Suprapubic skin (tissue), 4 donors: Measurements from ENCODE around the gene FOXN3. TPM values are rescaled to one million over a fixed set of nuclear protein-coding genes. Genes with fewer than 3 reads are reported as not detected.

Experiments
- DNase-seq, 2 donors: peaks; one replicate each; pipeline ENCODE4 v3.0.0-alpha.2; 2019; ENCODE audit warnings: low spot score in 2 of 2
- H3K27ac ChIP-seq: fragments of 200-600 bp; sonication (generic); one replicate; pipeline ENCODE4 v1.5.1; 2019
- H3K27me3 ChIP-seq: fragments of 200-600 bp; sonication (generic); one replicate; pipeline ENCODE4 v1.5.1; 2019
- H3K36me3 ChIP-seq: fragments of 200-600 bp; sonication (generic); one replicate; pipeline ENCODE4 v1.5.1; 2019
- H3K4me1 ChIP-seq: fragments of 200-600 bp; sonication (generic); one replicate; pipeline ENCODE4 v1.5.1; 2019
- H3K4me3 ChIP-seq: fragments of 200-600 bp; sonication (generic); one replicate; pipeline ENCODE4 v1.5.1; 2019; ENCODE audit warnings: mild to moderate bottlenecking
- H3K9me3 ChIP-seq: fragments of 200-600 bp; sonication (generic); one replicate; pipeline ENCODE4 v1.5.1; 2019
- EP300 ChIP-seq: sonication (generic); formaldehyde crosslinking; IDR thresholded peaks from one replicate; pipeline ENCODE4 v1.6.1; 2017; ENCODE audit warnings: antibody characterized with exemption
- POLR2A ChIP-seq, 2 donors: fragments of 450-650 bp; IDR thresholded peaks; one replicate each; pipeline ENCODE4 v1.6.1; 2017; ENCODE audit warnings: antibody characterized with exemption in 2 of 2, mild to moderate bottlenecking in 2 of 2, moderate library complexity in 2 of 2
- POLR2AphosphoS5 ChIP-seq, 3 donors: sonication (generic); formaldehyde crosslinking; IDR thresholded peaks; one replicate each; pipeline ENCODE4 v1.6.1; 2017; ENCODE audit warnings: antibody characterized with exemption in 3 of 3
- WGBS: methylation state at CpG from one replicate; pipeline ENCODE4 v1.1.5; 2018; 5-methylcytosine and 5-hydroxymethylcytosine counted together
- total RNA-seq, 4 donors: library from RNA; depleted of rRNA; stranded (reverse); fragments of >200 nt; gene quantifications; one replicate each; pipeline ENCODE4 v1.1.0, GENCODE V29; 2016
- TF ChIP-seq, protein P1 (sequence below), 2 donors: fragments of 200-600 bp in 1 of 2; fragments of 450-650 bp in 1 of 2; sonication (generic) in 1 of 2; IDR thresholded peaks; one replicate each; pipeline ENCODE4 v1.5.1; 2016 to 2019; ENCODE audit warnings: antibody characterized with exemption in 2 of 2, mild to moderate bottlenecking in 1 of 2, moderate library complexity in 1 of 2

FOXN3 gene
- total RNA-seq, 4 donors from 2014 or later, result 117 to 272 (median 172) TPM

DNA sequence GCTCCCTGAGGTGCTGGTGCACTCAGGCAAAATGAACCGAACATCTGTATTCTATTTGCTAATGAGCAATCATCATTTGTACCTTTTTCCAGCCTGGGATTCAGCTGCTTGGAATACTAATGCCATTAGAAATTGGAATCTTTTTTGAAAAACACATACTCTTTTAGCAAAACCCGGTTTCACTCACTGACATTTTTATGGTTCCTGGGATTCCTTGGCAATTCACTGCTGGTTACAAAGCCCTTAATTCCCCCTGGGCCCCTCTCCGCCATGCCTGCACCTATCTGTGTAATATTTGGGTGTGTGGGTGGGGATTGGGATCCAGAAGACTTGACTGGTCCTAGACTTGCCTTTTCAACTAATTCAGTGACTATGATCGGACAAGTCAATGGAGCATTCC is 199.1 kb downstream of the FOXN3 start:
- no peaks in the 10 kb centered on the region for H3K27me3 ChIP-seq
- peaks cover 48% of the 10 kb centered on the region for H3K4me1 ChIP-seq
- no peak overlapping the region for H3K27ac ChIP-seq
- TF ChIP-seq EP300 (no peak), POLR2AphosphoS5 (IDR thresholded peaks at IDR 0.05) (no peak), POLR2A (IDR thresholded peaks at IDR 0.05) (no peak)
- DNase-seq, result no peak
- 60% methylated on average over 4 of the region's 4 CpGs for WGBS
- H3K36me3 ChIP-seq, result peaks cover 5% of the 10 kb centered on the region
- H3K4me3 ChIP-seq, result no peak overlapping the region
- H3K9me3 ChIP-seq, result no peaks in the 10 kb centered on the region

DNA sequence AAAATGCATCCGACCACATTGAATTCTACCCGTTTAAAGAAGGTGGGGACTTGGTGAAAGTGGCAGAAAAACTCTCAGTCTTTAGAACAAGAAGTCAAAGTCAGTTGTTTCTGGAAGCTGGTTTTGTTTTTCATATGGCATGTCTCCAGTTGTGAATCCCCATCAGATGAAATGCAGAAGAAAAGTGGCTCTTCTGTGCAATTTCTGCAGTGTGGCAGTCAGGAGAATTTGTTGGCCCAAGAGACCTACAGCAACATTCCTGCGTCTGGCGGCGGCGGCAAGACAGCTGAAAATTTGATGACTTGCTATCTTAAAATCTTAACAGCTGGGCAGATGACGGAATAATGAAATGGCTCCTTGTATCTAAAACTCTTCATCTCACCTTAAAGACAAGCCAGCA is 201.5 kb downstream of the FOXN3 start:
- 24% methylated on average over 7 of the region's 7 CpGs for WGBS
- DNase-seq, result no peak
- Histone ChIP-seq H3K4me1 (peaks cover 37% of the 10 kb centered on the region), H3K27ac (peak overlapping the region; percentile 26), H3K4me3 (no peak overlapping the region), H3K27me3 (no peaks in the 10 kb centered on the region), H3K9me3 (no peaks in the 10 kb centered on the region), H3K36me3 (peaks cover 5% of the 10 kb centered on the region)
- TF ChIP-seq POLR2A (IDR thresholded peaks at IDR 0.05) (no peak), POLR2AphosphoS5 (IDR thresholded peaks at IDR 0.05) (no peak), EP300 (no peak)
- TF ChIP-seq, protein P1, sequence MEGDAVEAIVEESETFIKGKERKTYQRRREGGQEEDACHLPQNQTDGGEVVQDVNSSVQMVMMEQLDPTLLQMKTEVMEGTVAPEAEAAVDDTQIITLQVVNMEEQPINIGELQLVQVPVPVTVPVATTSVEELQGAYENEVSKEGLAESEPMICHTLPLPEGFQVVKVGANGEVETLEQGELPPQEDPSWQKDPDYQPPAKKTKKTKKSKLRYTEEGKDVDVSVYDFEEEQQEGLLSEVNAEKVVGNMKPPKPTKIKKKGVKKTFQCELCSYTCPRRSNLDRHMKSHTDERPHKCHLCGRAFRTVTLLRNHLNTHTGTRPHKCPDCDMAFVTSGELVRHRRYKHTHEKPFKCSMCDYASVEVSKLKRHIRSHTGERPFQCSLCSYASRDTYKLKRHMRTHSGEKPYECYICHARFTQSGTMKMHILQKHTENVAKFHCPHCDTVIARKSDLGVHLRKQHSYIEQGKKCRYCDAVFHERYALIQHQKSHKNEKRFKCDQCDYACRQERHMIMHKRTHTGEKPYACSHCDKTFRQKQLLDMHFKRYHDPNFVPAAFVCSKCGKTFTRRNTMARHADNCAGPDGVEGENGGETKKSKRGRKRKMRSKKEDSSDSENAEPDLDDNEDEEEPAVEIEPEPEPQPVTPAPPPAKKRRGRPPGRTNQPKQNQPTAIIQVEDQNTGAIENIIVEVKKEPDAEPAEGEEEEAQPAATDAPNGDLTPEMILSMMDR (IDR thresholded peaks at IDR 0.05), result no peak

DNA sequence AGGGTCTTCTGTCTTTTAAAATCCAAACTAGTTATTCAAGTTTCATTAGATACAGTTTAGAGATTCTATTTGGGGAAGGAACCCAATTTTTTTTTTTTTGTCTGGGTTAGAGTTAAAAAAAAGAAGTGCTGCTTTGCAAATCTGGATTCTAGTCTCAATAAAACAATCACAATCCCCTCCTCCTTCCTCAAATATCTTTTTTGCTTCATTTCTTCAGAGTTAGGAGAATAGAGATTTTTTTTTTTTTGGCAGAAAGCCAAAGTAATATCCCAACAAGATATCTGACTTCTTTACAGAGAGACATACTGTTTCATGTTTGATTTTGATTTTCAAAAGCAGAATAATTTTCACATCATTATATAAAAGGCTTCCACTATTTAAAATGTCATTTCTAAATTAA is 201.9 kb downstream of the FOXN3 start:
- Histone ChIP-seq H3K36me3 (peaks cover 5% of the 10 kb centered on the region), H3K9me3 (no peaks in the 10 kb centered on the region), H3K4me1 (peaks cover 37% of the 10 kb centered on the region), H3K27ac (peak overlapping the region; percentile 80), H3K4me3 (no peak overlapping the region), H3K27me3 (no peaks in the 10 kb centered on the region)
- no peak for TF ChIP-seq POLR2A (IDR thresholded peaks at IDR 0.05)
- no peak for TF ChIP-seq EP300
- TF ChIP-seq POLR2AphosphoS5 (IDR thresholded peaks at IDR 0.05), result no peak
- TF ChIP-seq, protein P1 (IDR thresholded peaks at IDR 0.05), result no peak
- no peak for DNase-seq

DNA sequence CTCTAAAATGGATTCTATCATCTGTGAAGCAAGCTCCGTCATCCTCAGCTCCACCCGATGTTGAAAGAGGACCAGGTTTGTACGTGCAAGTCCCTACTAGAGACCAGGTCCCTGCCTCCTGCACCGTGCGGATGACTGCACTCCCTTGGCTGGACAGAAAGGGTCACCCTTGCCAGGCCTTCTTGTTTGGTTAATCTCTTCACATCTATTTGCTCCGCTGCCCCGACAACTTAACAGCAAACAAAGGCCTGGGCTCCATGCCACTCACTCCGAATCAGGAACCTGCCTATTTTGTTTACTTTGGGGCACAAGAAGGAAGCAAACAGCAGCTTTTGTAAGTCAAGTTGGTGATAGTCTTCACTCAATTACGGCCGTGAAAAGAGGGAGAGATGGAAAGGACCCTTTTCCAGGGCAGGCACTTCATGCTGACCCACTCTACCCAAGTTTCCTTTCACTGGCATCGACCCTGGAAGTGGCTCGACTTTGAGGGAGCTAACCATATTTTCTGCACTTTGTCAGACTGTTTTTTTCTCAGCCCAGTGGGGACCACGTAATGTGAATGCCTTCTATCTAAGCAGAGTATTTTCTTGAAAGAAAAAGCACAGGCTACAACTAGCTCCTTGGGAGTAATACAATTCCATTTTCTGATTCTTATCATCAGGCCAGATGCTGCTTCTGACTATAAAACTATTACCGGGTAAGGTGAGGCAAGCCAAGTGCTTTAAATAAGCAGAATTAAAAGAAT is 202.6 kb downstream of the FOXN3 start:
- peaks cover 37% of the 10 kb centered on the region for H3K4me1 ChIP-seq
- H3K9me3 ChIP-seq, result no peaks in the 10 kb centered on the region
- DNase-seq, result peak; percentile 85 to 86
- H3K27ac ChIP-seq, result peak overlapping the region; percentile 80
- peaks cover 1% of the 10 kb centered on the region for H3K36me3 ChIP-seq
- H3K4me3 ChIP-seq, result no peak overlapping the region
- WGBS, result 40% methylated on average over 14 of the region's 14 CpGs
- H3K27me3 ChIP-seq, result no peaks in the 10 kb centered on the region
- TF ChIP-seq, protein P1 (IDR thresholded peaks at IDR 0.05), result no peak
- TF ChIP-seq EP300 (no peak), POLR2AphosphoS5 (IDR thresholded peaks at IDR 0.05) (no peak), POLR2A (IDR thresholded peaks at IDR 0.05) (no peak)

DNA sequence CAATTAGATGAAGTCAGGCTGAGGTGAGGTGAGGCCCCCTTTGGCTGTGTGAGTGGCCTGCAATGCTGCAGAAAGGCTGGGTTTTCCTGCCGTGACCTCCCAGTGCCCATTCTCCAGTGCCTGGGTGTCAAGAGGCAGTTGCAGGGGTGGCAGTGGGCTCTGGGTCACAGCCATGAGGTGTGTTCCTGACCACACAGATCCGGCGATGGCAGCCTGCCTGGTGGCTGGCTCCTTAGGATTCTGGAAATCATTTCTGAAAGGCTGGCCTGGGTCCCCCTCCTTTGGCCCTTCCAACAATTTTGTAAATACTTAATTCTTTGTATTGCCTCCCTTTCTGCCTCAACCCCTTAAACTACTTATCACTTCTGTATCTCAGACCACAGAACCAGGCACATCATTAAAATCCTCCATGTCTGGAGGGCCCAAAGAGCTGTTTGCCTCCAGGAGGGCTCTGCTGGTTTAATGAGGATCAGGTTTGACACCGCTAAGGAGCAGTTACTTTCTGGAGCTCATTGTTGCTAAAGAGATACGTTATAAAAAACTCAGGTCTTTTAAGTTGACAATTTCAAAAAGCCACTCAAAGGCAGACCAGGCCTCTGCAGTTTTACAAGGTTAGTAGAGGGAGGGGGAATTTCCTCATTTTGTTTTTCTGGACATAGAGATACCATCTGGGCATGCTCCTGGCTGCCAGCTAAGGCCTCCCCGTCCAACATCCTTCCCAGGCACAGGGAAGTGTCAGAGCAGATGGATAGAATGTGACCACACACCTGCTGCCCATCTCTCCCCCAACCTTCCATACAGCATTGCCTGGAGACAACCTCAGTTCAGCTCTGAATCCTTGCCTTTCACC is 204.4 kb downstream of the FOXN3 start:
- 66% methylated on average over 5 of the region's 6 CpGs for WGBS
- DNase-seq, result no peak
- H3K27ac ChIP-seq, result no peak overlapping the region
- TF ChIP-seq, protein P1 (IDR thresholded peaks at IDR 0.05), result no peak
- TF ChIP-seq POLR2AphosphoS5 (IDR thresholded peaks at IDR 0.05), result no peak
- no peak for TF ChIP-seq EP300
- no peak for TF ChIP-seq POLR2A (IDR thresholded peaks at IDR 0.05)
- peaks cover 40% of the 10 kb centered on the region for H3K4me1 ChIP-seq
- no peaks in the 10 kb centered on the region for H3K9me3 ChIP-seq
- H3K4me3 ChIP-seq, result no peak overlapping the region
- no peaks in the 10 kb centered on the region for H3K36me3 ChIP-seq
- H3K27me3 ChIP-seq, result no peaks in the 10 kb centered on the region
